Amniotic epithelial cell (primary cell): Measurements from ENCODE around the gene INAFM2.

Experiments
- DNase-seq: peaks from one replicate; pipeline ENCODE4 v3.0.0-alpha.2; 2010; ENCODE audit warnings: low read depth

Gene INAFM2

GRCh38 chr15:40323239-40323952, at the start of gene INAFM2:
Gene INAFM2, plus strand, starts transcription at chr15:40323692. Its CDS starts 364 bp downstream, at chr15:40324056.
- DNase-seq: peak; percentile 92

GRCh38 chr15:40274350-40275274, 48.9 kb upstream of the INAFM2 start:
- peak; percentile 69 for DNase-seq

GRCh38 chr15:40275523-40275922, 48.0 kb upstream of the INAFM2 start:
- DNase-seq: no peak

- no peak for DNase-seq
Observed at GRCh38 chr15:40275954-40276353, 47.5 kb upstream of the INAFM2 start.

GRCh38 chr15:40276927-40277326, 46.6 kb upstream of the INAFM2 start:
- no peak for DNase-seq

- DNase-seq: no peak
Observed at GRCh38 chr15:40277471-40277870, 46.0 kb upstream of the INAFM2 start.

GRCh38 chr15:40278026-40278425, 45.5 kb upstream of the INAFM2 start:
- DNase-seq: no peak

GRCh38 chr15:40279437-40280141, 43.9 kb upstream of the INAFM2 start:
- no peak for DNase-seq

- DNase-seq: no peak
Observed at GRCh38 chr15:40280260-40281056, 43.0 kb upstream of the INAFM2 start.

GRCh38 chr15:40281057-40281800, 42.3 kb upstream of the INAFM2 start:
- DNase-seq: no peak

- DNase-seq: no peak
Observed at GRCh38 chr15:40281801-40282146, 41.7 kb upstream of the INAFM2 start.

GRCh38 chr15:40282147-40282868, 41.2 kb upstream of the INAFM2 start:
- no peak for DNase-seq

- DNase-seq: no peak
Observed at GRCh38 chr15:40282869-40283614, 40.5 kb upstream of the INAFM2 start, which contains the start of gene ANKRD63. Gene ANKRD63, minus strand, starts transcription at chr15:40283064. Its CDS starts 478 bp downstream, at chr15:40282586.

- DNase-seq: no peak
Observed at GRCh38 chr15:40283615-40284300, 39.7 kb upstream of the INAFM2 start.

GRCh38 chr15:40285151-40285550, 38.3 kb upstream of the INAFM2 start:
- DNase-seq: peak; percentile 22

- DNase-seq: peak; percentile 11
Observed at GRCh38 chr15:40285554-40286011, 37.9 kb upstream of the INAFM2 start.

- DNase-seq: no peak
Observed at GRCh38 chr15:40286061-40286532, 37.4 kb upstream of the INAFM2 start.

- DNase-seq: no peak
Observed at GRCh38 chr15:40286794-40287193, 36.7 kb upstream of the INAFM2 start.

- DNase-seq: no peak
Observed at GRCh38 chr15:40287505-40287904, 36.0 kb upstream of the INAFM2 start.
